Panc1 (cell line): Measurements from ENCODE around the gene ARHGEF26. TPM values are rescaled to one million over a fixed set of nuclear protein-coding genes. Genes with fewer than 3 reads are reported as not detected.

Experiments
- ATAC-seq: fragments of 200-7000 bp; cut with Tn5 transposase; 2 replicates; pipeline ENCODE4 v1.9.1; 2020; ENCODE audit warnings: mild to moderate bottlenecking, moderate library complexity
- BruUV-seq: library from RNA; stranded (reverse); fragments of 400-500 nt; replicated peaks from 2 replicates; lab custom pipeline; 2021; lab: Mats Ljungman, UMichigan
- CTCF ChIA-PET: fragments of 300-600 bp; sonication (Branson Sonifier 250); formaldehyde crosslinking; loops from one replicate; lab custom pipeline; 2022; ENCODE audit warnings: antibody characterized with exemption; lab: Charles Lee
- POLR2A ChIA-PET: fragments of 300-600 bp; sonication (Branson Sonifier 250); formaldehyde crosslinking; loops from one replicate; lab custom pipeline; 2022; ENCODE audit warnings: antibody characterized with exemption; lab: Charles Lee
- DNase-seq: peaks from one replicate; pipeline ENCODE4 v3.0.0-alpha.2; 2010; ENCODE audit warnings: low read depth, low spot score
- H3K27ac ChIP-seq: 2 replicates; pipeline ENCODE4 v1.5.1; 2011; ENCODE audit warnings: mild to moderate bottlenecking, low read length, inconsistent platforms
- H3K27me3 ChIP-seq: fragments of 200-500 bp; sonication (Bioruptor generic); 2 replicates; pipeline ENCODE4 v1.6.0; 2014; ENCODE audit warnings: low read length, inconsistent platforms; ENCODE audit not compliant: control insufficient read depth, insufficient read depth
- H3K36me3 ChIP-seq: fragments of 200-500 bp; sonication (Bioruptor generic); 2 replicates; pipeline ENCODE4 v1.5.1; 2014; ENCODE audit warnings: inconsistent platforms, mild to moderate bottlenecking, low read length, moderate library complexity; ENCODE audit not compliant: control insufficient read depth, insufficient read depth
- H3K4me1 ChIP-seq: 2 replicates; pipeline ENCODE4 v1.5.1; 2011; ENCODE audit warnings: inconsistent platforms, mild to moderate bottlenecking, low read length, moderate library complexity; ENCODE audit not compliant: control insufficient read depth, insufficient read depth
- H3K4me3 ChIP-seq, 2 experiments: 2 replicates each; pipeline ENCODE4 v1.5.1; 2011 to 2012; ENCODE audit warnings: low read depth in 2 of 2, low read length in 2 of 2, mild to moderate bottlenecking in 2 of 2, inconsistent platforms in 1 of 2, moderate library complexity in 1 of 2
- H3K9me3 ChIP-seq: fragments of 200-500 bp; sonication (Bioruptor generic); 2 replicates; pipeline ENCODE4 v1.5.1; 2014; ENCODE audit warnings: low read depth, mild to moderate bottlenecking, inconsistent platforms, low read length, moderate library complexity; ENCODE audit not compliant: control insufficient read depth, insufficient read depth
- CTCF ChIP-seq: fragments of 450-650 bp; IDR thresholded peaks from 2 replicates; pipeline ENCODE4 v1.5.1; 2017; ENCODE audit warnings: mild to moderate bottlenecking
- POLR2AphosphoS5 ChIP-seq: IDR thresholded peaks from 2 replicates; pipeline ENCODE4 v1.6.1; 2012; ENCODE audit warnings: mild to moderate bottlenecking, low read depth, low read length, moderate library complexity
- REST ChIP-seq, 2 experiments: IDR thresholded peaks; 2 replicates each; pipeline ENCODE4 v1.6.1; 2011 to 2012; ENCODE audit warnings: low read depth in 2 of 2, control low read depth in 1 of 2, low read length in 1 of 2, mild to moderate bottlenecking in 1 of 2, moderate library complexity in 1 of 2; ENCODE audit not compliant: insufficient read depth in 1 of 2
- SIN3A ChIP-seq: IDR thresholded peaks from 2 replicates; pipeline ENCODE4 v1.6.1; 2012; ENCODE audit warnings: low read depth, mild to moderate bottlenecking, low read length, moderate library complexity, borderline replicate concordance; ENCODE audit not compliant: insufficient read depth
- TCF7L2 ChIP-seq: IDR thresholded peaks from 2 replicates; pipeline ENCODE4 v1.6.1; 2011; ENCODE audit warnings: mild to moderate bottlenecking, low read depth, low read length, inconsistent platforms
- in situ Hi-C: cut with HindIII; loops from 2 replicates; pipeline ENCODE4 v1.10.0; 2016; ENCODE audit warnings: low sequenced_read_pairs, low pct_unique_long_range_greater_than_20kb
- intact Hi-C: fragments of 100-400 bp; cut with micrococcal nuclease; formaldehyde crosslinking; loops from one replicate; pipeline ENCODE4 v1.10.0; 2022; ENCODE audit not compliant: unreplicated experiment
- total RNA-seq: library from RNA; stranded (reverse); gene quantifications from one replicate; pipeline ENCODE4 v1.2.1, GENCODE V29; 2021; ENCODE audit not compliant: unreplicated experiment

Gene ARHGEF26
- total RNA-seq, 1 experiment from 2014 or later, result 2.0 TPM

DNA sequence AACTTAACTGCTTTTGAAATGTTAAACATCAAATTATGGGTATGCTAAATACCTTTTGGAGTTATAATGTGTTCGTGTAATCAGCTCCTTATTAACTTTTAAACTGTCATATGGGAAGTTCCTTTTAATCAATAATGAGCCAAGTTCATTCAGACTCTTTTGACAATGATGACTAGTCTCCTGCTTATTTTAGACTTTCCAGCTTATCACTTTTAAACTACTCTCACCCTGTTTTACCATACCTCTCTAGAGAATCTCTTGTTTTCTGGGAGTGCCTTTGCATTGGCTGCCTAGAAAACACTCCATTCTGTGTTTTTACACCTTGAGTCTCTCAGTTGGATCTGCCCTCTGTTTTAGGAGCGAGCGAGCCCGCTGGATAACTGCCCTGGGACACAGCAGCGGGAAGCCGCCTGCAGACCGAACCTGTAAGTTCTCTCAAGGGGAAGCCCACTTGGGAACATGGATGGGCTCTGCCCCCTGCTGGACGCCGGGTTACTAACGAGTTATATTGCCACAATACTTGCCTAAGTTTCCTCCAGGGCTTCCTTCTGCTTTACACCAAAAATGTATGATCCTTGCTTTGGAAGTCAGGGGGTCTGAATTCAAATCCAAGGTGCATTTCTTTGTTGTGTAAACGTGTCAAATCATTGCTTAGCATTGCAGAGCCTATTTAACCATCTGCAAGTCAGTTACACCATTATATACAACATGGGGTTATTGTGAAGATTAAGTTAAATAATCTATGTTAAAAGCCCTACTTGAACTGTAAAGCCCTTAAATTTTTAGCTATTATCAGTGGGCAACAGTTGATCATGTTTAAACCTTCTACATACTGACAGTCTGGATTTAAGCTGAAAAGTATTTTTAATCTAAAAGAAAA lies 131.8 kb downstream of the ARHGEF26 start:
- Histone ChIP-seq H3K9me3 (no peaks in the 10 kb centered on the region), H3K27me3 (no peaks in the 10 kb centered on the region), H3K4me1 (no peaks in the 10 kb centered on the region), H3K4me3 (no peak overlapping the region), H3K27ac (no peak overlapping the region), H3K36me3 (peaks cover 23% of the 10 kb centered on the region)
- ChIA-PET CTCF (interaction anchor here (0.7 kb wide), 2 partner anchors 643 to 1175 kb away, joined by 3 read pairs; no protein-coding TSS in a partner anchor), POLR2A (no interaction called here)
- in situ Hi-C loops, result no loop called here
- intact Hi-C loops, result loop anchor here (5.0 to 10.0 kb wide), 3 partner anchors 156 to 1228 kb away; no protein-coding TSS in a partner anchor
- BruUV-seq, result no TSS peak
- DNase-seq, result peak; percentile 55
- ATAC-seq, result peak; percentile 96
- TF ChIP-seq SIN3A (no peak), REST (IDR thresholded peaks at IDR 0.05; ENCODE audit: insufficient read depth in 1 of 2, low read depth in 2 of 2, low read length in 1 of 2) (no peak), TCF7L2 (no peak), POLR2AphosphoS5 (no peak), CTCF (peak; percentile 90)

- ATAC-seq (no peak), DNase-seq (no peak)
- no peak for TF ChIP-seq TCF7L2
- TF ChIP-seq REST (IDR thresholded peaks at IDR 0.05; ENCODE audit: insufficient read depth in 1 of 2, low read depth in 2 of 2, low read length in 1 of 2), result no peak
- TF ChIP-seq SIN3A, result no peak
- no peak for TF ChIP-seq CTCF
- TF ChIP-seq POLR2AphosphoS5, result no peak
- intact Hi-C loops (loop anchor here (5.0 to 10.0 kb wide), 3 partner anchors 157 to 1230 kb away; no protein-coding TSS in a partner anchor), in situ Hi-C loops (no loop called here)
- no peaks in the 10 kb centered on the region for H3K4me1 ChIP-seq
- H3K4me3 ChIP-seq, result no peak overlapping the region
- BruUV-seq, result no TSS peak
- ChIA-PET CTCF (no interaction called here), POLR2A (no interaction called here)
- H3K27ac ChIP-seq, result no peak overlapping the region
- H3K27me3 ChIP-seq, result no peaks in the 10 kb centered on the region
- H3K36me3 ChIP-seq, result peaks cover 29% of the 10 kb centered on the region
- H3K9me3 ChIP-seq, result no peaks in the 10 kb centered on the region
Observed at GRCh38 chr3:154254527-154254926, 133.3 kb downstream of the ARHGEF26 start.
